ENCODE measurements around the gene RNPC3. TPM values are rescaled to one million over a fixed set of nuclear protein-coding genes. Genes with fewer than 3 reads are reported as not detected.

RNPC3 gene
- total RNA-seq, 5 donors from 2014 or later (not counting 1 experiment from before 2014, with no cell fraction given): 49.9 to 63.4 (median 54.5) TPM

- Mint-ChIP-seq H3K27me3 (no peaks in the 10 kb centered on the region), H3K27ac (no peak overlapping the region), H3K4me3 (no peak overlapping the region), H3K4me1 (no peaks in the 10 kb centered on the region), H3K36me3 (peaks cover 30% of the 10 kb centered on the region), H3K9me3 (peaks cover 5 to 10% (median 6%) of the 10 kb centered on the region in 3 donors)
- no CpG with 5 or more reads among the region's 1 CpG for WGBS (ENCODE audit: insufficient coverage)
- Histone ChIP-seq H3K4me1 (ENCODE audit: control insufficient read depth in 1 of 2, extremely low read depth in 1 of 2, insufficient read depth in 2 of 2, low read length in 2 of 2) (no peaks in the 10 kb centered on the region), H3K36me3 (ENCODE audit: control insufficient read depth in 2 of 2, extremely low read depth in 1 of 2, insufficient read depth in 1 of 2, low read length in 1 of 2) (no peaks in the 10 kb centered on the region), H3K27me3 (replicated peaks in 1 of 2; ENCODE audit: control insufficient read depth in 2 of 2, extremely low read depth in 1 of 2, insufficient read depth in 2 of 2, low read length in 1 of 2) (no peaks in the 10 kb centered on the region), H3K4me3 (ENCODE audit: control insufficient read depth in 1 of 2, extremely low read depth in 1 of 2, low read length in 1 of 2) (no peak overlapping the region), H3K9me3 (no peaks in the 10 kb centered on the region), H3K27ac (ENCODE audit: low read length) (no peak overlapping the region)
- ChIA-PET POLR2A (no interaction called here), CTCF (no interaction called here)
- DNase-seq (no peak), ATAC-seq (replicated peaks in 1 of 4) (no peak)
Observed at GRCh38 chr1:103509250-103509649, 16.2 kb upstream of the RNPC3 start.

- no CpG with 5 or more reads among the region's 1 CpG for WGBS (ENCODE audit: insufficient coverage)
- peaks cover 26% of the 10 kb centered on the region for H3K36me3 Mint-ChIP-seq
- ChIA-PET POLR2A (no interaction called here), CTCF (interaction anchor here (0.6 to 1.8 kb wide), 5 partner anchors 10 to 52 kb away, joined by 3 to 8 read pairs (median 3); partner anchors contain the start of gene RNPC3 (in 1 of the 2))
- H3K27me3 ChIP-seq (replicated peaks in 1 of 2; ENCODE audit: control insufficient read depth in 2 of 2, extremely low read depth in 1 of 2, insufficient read depth in 2 of 2, low read length in 1 of 2): no peaks in the 10 kb centered on the region
- H3K4me3 ChIP-seq (ENCODE audit: control insufficient read depth in 1 of 2, extremely low read depth in 1 of 2, low read length in 1 of 2): no peak overlapping the region
- H3K36me3 ChIP-seq (ENCODE audit: control insufficient read depth in 2 of 2, extremely low read depth in 1 of 2, insufficient read depth in 1 of 2, low read length in 1 of 2): no peaks in the 10 kb centered on the region
- no peaks in the 10 kb centered on the region for H3K27me3 Mint-ChIP-seq
- no peaks in the 10 kb centered on the region for H3K9me3 ChIP-seq
- DNase-seq (no peak), ATAC-seq (replicated peaks in 1 of 4) (no peak)
- no peak overlapping the region for H3K27ac Mint-ChIP-seq
- H3K4me1 Mint-ChIP-seq: peaks cover 0 to 8% (median 7%) of the 10 kb centered on the region in 3 donors
- H3K4me1 ChIP-seq (ENCODE audit: control insufficient read depth in 1 of 2, extremely low read depth in 1 of 2, insufficient read depth in 2 of 2, low read length in 2 of 2): no peaks in the 10 kb centered on the region
- H3K4me3 Mint-ChIP-seq: no peak overlapping the region
- no peak overlapping the region for H3K27ac ChIP-seq (ENCODE audit: low read length)
- peaks cover 5 to 10% (median 6%) of the 10 kb centered on the region in 3 donors for H3K9me3 Mint-ChIP-seq
Observed at GRCh38 chr1:103513711-103514110, 11.8 kb upstream of the RNPC3 start.

GRCh38 chr1:103514920-103515503 lies 10.5 kb upstream of the RNPC3 start:
- DNase-seq: peak in 8 of 35 experiments; percentile 1 to 69 (median 4)
- H3K27ac Mint-ChIP-seq: peak overlapping the region; percentile 34 to 53

GRCh38 chr1:103516283-103516682 lies 9.2 kb upstream of the RNPC3 start:
- POLR2A ChIA-PET: no interaction called here
- WGBS (ENCODE audit: insufficient coverage): no CpG with 5 or more reads among the region's 2 CpGs
- H3K9me3 Mint-ChIP-seq: peaks cover 4 to 5% (median 5%) of the 10 kb centered on the region in 3 donors
- Histone ChIP-seq H3K36me3 (ENCODE audit: control insufficient read depth in 2 of 2, extremely low read depth in 1 of 2, insufficient read depth in 1 of 2, low read length in 1 of 2) (no peaks in the 10 kb centered on the region), H3K27ac (ENCODE audit: low read length) (no peak overlapping the region), H3K27me3 (replicated peaks in 1 of 2; ENCODE audit: control insufficient read depth in 2 of 2, extremely low read depth in 1 of 2, insufficient read depth in 2 of 2, low read length in 1 of 2) (no peaks in the 10 kb centered on the region), H3K4me3 (ENCODE audit: control insufficient read depth in 1 of 2, extremely low read depth in 1 of 2, low read length in 1 of 2) (no peak overlapping the region), H3K9me3 (no peaks in the 10 kb centered on the region), H3K4me1 (ENCODE audit: control insufficient read depth in 1 of 2, extremely low read depth in 1 of 2, insufficient read depth in 2 of 2, low read length in 2 of 2) (no peaks in the 10 kb centered on the region)
- no peaks in the 10 kb centered on the region for H3K27me3 Mint-ChIP-seq
- no peak overlapping the region for H3K27ac Mint-ChIP-seq
- DNase-seq (no peak), ATAC-seq (replicated peaks in 1 of 4) (no peak)
- H3K36me3 Mint-ChIP-seq: peaks cover 13% of the 10 kb centered on the region
- no peak overlapping the region for H3K4me3 Mint-ChIP-seq
- H3K4me1 Mint-ChIP-seq: peaks cover 0 to 8% (median 7%) of the 10 kb centered on the region in 3 donors
- CTCF ChIA-PET: no interaction called here

More at GRCh38 chr1:103514920-103515503, 10.5 kb upstream of the RNPC3 start:
- Mint-ChIP-seq H3K4me1 (peaks cover 0 to 8% (median 7%) of the 10 kb centered on the region in 3 donors), H3K9me3 (peaks cover 5 to 10% (median 6%) of the 10 kb centered on the region in 3 donors), H3K27me3 (no peaks in the 10 kb centered on the region), H3K4me3 (no peak overlapping the region), H3K36me3 (peaks cover 25% of the 10 kb centered on the region)
- no peaks in the 10 kb centered on the region for H3K9me3 ChIP-seq
- H3K4me1 ChIP-seq (ENCODE audit: control insufficient read depth in 1 of 2, extremely low read depth in 1 of 2, insufficient read depth in 2 of 2, low read length in 2 of 2): no peaks in the 10 kb centered on the region
- POLR2A ChIA-PET: interaction anchor here in 1 of 2 donors (0.5 to 1.0 kb wide), 2 partner anchors 11 to 75 kb away, joined by 3 to 5 read pairs; partner anchors contain the start of gene RNPC3
- H3K27ac ChIP-seq (ENCODE audit: low read length): no peak overlapping the region
- no peaks in the 10 kb centered on the region for H3K36me3 ChIP-seq (ENCODE audit: control insufficient read depth in 2 of 2, extremely low read depth in 1 of 2, insufficient read depth in 1 of 2, low read length in 1 of 2)
- H3K27me3 ChIP-seq (replicated peaks in 1 of 2; ENCODE audit: control insufficient read depth in 2 of 2, extremely low read depth in 1 of 2, insufficient read depth in 2 of 2, low read length in 1 of 2): no peaks in the 10 kb centered on the region
- CTCF ChIA-PET: interaction anchor here (0.5 to 1.8 kb wide), 8 partner anchors 9 to 1995 kb away, joined by 3 to 8 read pairs (median 4); partner anchors contain the start of gene RNPC3 (in 1 of the 2)
- no CpG with 5 or more reads among the region's 1 CpG for WGBS (ENCODE audit: insufficient coverage)
- ATAC-seq (replicated peaks in 1 of 4): peak; percentile 66 to 92 (median 70)
- no peak overlapping the region for H3K4me3 ChIP-seq (ENCODE audit: control insufficient read depth in 1 of 2, extremely low read depth in 1 of 2, low read length in 1 of 2)

GRCh38 chr1:103516693-103517092 lies 8.8 kb upstream of the RNPC3 start:
- no peak overlapping the region for H3K4me3 Mint-ChIP-seq
- no peaks in the 10 kb centered on the region for H3K4me1 ChIP-seq (ENCODE audit: control insufficient read depth in 1 of 2, extremely low read depth in 1 of 2, insufficient read depth in 2 of 2, low read length in 2 of 2)
- ChIA-PET POLR2A (no interaction called here), CTCF (no interaction called here)
- H3K9me3 Mint-ChIP-seq: peaks cover 0 to 1% (median 1%) of the 10 kb centered on the region in 3 donors
- no peaks in the 10 kb centered on the region for H3K9me3 ChIP-seq
- H3K27ac ChIP-seq (ENCODE audit: low read length): no peak overlapping the region
- H3K27me3 ChIP-seq (replicated peaks in 1 of 2; ENCODE audit: control insufficient read depth in 2 of 2, extremely low read depth in 1 of 2, insufficient read depth in 2 of 2, low read length in 1 of 2): no peaks in the 10 kb centered on the region
- ATAC-seq (replicated peaks in 1 of 4): no peak
- no peak overlapping the region for H3K4me3 ChIP-seq (ENCODE audit: control insufficient read depth in 1 of 2, extremely low read depth in 1 of 2, low read length in 1 of 2)
- no peaks in the 10 kb centered on the region for H3K36me3 ChIP-seq (ENCODE audit: control insufficient read depth in 2 of 2, extremely low read depth in 1 of 2, insufficient read depth in 1 of 2, low read length in 1 of 2)
- peaks cover 9% of the 10 kb centered on the region for H3K36me3 Mint-ChIP-seq
- no peaks in the 10 kb centered on the region for H3K27me3 Mint-ChIP-seq
- peaks cover 0 to 8% (median 7%) of the 10 kb centered on the region in 3 donors for H3K4me1 Mint-ChIP-seq
- no peak overlapping the region for H3K27ac Mint-ChIP-seq
- DNase-seq: no peak

GRCh38 chr1:103517380-103518047 lies 8.0 kb upstream of the RNPC3 start:
- H3K36me3 Mint-ChIP-seq: peaks cover 2% of the 10 kb centered on the region
- Histone ChIP-seq H3K4me1 (ENCODE audit: control insufficient read depth in 1 of 2, extremely low read depth in 1 of 2, insufficient read depth in 2 of 2, low read length in 2 of 2) (no peaks in the 10 kb centered on the region), H3K9me3 (no peaks in the 10 kb centered on the region), H3K27ac (ENCODE audit: low read length) (no peak overlapping the region), H3K27me3 (replicated peaks in 1 of 2; ENCODE audit: control insufficient read depth in 2 of 2, extremely low read depth in 1 of 2, insufficient read depth in 2 of 2, low read length in 1 of 2) (no peaks in the 10 kb centered on the region), H3K4me3 (ENCODE audit: control insufficient read depth in 1 of 2, extremely low read depth in 1 of 2, low read length in 1 of 2) (no peak overlapping the region), H3K36me3 (ENCODE audit: control insufficient read depth in 2 of 2, extremely low read depth in 1 of 2, insufficient read depth in 1 of 2, low read length in 1 of 2) (no peaks in the 10 kb centered on the region)
- ATAC-seq (replicated peaks in 1 of 4) (no peak), DNase-seq (no peak)
- no peaks in the 10 kb centered on the region for H3K27me3 Mint-ChIP-seq
- ChIA-PET POLR2A (no interaction called here), CTCF (no interaction called here)
- H3K4me3 Mint-ChIP-seq: no peak overlapping the region
- no peak overlapping the region for H3K27ac Mint-ChIP-seq
- H3K9me3 Mint-ChIP-seq: no peaks in the 10 kb centered on the region
- H3K4me1 Mint-ChIP-seq: peaks cover 0 to 8% (median 7%) of the 10 kb centered on the region in 3 donors
- no CpG with 5 or more reads among the region's 2 CpGs for WGBS (ENCODE audit: insufficient coverage)

Measured in T-cell (primary cell).